SHP77 (cell line): ENCODE measurements around the gene ILRUN.
A peak's percentile ranks its signal among the peaks of the same experiment; 100 is the strongest.
"Not testable (repeated sequence)": the region's sequence is repeated elsewhere in the genome, so short reads cannot be mapped to it uniquely, and the experiment has no call there.

Experiments
- DNase-seq, 2 experiments: peaks; one replicate each; lab custom pipeline; 2025; lab: John Stamatoyannopoulos, UW

Gene ILRUN

DNA sequence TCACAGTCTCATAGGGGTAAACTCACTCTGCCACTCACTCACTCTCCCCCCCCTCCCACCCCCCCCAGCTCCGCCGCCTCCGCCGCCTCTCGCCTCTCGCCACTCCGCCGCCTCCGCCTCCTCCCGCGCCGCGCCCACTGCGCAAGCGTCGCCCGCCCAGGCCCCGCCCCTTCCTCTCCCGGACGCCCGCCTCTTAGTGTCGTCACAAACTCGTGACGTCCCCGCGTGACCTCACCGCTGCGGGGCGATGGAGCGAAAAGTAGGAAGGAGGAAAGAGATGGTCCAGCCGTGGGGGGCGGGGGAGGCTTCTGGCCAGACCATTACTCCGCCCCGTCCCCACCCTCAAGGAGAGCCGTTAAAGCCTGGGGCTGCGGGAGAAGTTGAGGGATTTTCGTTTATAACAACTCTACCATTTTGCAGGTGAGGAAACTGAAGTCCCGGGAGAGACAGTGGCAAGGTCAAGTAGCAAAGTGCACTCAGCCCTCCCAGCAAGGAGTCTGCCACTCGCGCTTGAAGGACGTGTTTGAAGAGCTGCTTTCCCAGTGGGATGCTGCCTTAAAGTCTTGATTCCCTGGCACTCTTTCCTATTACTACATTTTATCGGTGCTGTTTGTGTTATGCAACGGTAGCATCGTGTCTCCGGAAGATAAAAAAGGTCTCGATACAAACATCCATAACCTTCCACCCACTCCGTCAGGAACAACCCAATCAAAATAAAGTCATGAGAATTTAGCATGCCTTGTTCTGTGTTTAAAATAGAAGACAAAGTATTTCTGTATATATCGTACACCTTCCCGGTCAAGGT is at the start of gene ILRUN:
TSS of gene ILRUN (minus strand) at position 29 of the 805 bp plus-strand sequence. CDS start 164 bp downstream, outside the sequence.
- peak; percentile 82 to 88 for DNase-seq

DNA sequence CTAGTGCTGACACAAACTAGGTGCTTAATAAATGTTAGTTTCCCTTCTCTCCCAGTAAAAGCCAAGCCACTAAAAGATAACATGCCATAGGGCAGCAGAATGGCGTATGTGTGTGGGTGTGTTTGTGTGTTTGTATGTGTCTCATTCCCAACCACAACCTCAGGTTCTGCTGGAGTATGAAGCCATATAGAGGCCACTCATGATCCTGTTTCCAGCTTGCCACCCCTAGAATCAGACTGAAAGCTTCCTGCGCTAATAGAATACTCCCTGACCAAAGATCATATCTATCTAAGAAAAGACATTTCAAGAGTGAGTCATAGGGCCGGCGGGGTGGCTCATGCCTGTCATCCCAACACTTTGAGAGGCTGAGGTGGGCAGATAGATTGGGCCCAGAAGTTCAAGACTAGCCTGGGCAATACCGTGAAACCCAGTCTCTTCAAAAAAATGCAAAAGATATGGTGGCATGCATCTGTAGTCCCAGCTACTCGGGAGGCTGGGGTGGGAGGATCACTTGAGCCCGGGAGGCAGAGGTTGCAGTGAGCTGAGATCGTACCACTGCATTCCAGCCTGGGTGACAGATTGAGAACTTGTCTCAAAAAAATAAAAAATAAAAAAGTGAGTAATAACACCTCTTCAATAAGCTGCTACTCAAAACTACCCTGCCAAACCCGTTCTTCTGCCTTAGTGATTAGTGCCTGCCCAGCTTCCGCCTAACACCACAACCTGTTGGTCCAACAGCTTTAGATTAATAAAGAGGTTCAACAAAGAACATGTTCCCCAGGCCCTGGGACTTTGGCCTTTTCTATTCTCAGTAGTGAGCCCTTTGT is 48.9 kb upstream of the ILRUN start:
- DNase-seq, result no peak

DNA sequence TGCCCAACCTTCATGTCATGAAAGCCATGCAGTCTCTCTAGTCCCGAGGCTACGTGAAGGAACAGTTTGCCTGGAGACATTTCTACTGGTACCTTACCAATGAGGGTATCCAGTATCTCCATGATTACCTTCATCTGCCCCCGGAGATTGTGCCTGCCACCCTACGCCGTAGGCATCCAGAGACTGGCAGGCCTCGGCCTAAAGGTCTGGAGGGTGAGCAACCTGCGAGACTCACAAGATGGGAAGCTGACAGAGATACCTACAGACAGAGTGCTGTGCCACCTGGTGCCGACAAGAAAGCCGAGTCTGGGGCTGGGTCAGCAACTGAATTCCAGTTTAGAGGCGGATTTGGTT is 47.7 kb upstream of the ILRUN start:
- DNase-seq, result not testable (repeated sequence)

- no peak for DNase-seq
Measured at GRCh38 chr6:34743625-34744293, 47.2 kb upstream of the ILRUN start.

DNA sequence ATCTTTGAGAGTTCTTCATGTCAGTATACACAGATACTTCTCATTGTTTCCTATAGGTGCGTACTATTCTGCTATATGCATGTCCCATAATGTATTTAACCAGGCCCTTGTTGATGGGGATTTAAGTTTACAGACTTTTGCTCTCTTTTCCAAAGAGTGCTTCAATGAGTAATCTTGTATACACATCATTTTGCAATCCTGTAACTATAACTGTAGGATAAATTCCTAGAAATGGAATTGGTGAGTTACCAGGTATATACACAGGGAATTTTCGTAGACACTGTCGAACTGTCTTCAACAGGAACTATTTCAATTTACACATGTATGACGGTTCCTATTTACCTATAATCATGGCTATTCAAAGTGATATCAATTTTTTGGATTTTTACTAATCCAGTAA is 45.5 kb upstream of the ILRUN start:
- DNase-seq, result no peak

DNA sequence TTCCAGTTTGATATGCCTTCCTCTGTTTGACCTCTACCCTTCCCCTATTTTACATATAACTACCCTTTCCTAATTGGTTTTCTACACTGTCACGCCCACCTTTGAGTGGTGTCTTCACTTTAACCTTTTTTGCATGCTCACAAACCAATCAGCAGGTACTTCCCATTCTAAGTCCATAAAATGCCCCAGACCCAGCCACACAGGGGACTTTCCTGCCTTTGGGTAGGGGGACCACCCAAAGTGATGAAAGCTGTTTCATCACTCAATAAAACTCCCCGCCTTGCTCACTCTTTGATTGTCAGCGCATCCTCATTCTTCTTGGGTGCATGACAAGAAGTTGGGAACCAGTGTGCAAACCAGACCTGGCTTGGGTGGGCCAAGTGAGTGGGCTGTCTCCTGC is 40.3 kb upstream of the ILRUN start:
- no peak for DNase-seq

DNA sequence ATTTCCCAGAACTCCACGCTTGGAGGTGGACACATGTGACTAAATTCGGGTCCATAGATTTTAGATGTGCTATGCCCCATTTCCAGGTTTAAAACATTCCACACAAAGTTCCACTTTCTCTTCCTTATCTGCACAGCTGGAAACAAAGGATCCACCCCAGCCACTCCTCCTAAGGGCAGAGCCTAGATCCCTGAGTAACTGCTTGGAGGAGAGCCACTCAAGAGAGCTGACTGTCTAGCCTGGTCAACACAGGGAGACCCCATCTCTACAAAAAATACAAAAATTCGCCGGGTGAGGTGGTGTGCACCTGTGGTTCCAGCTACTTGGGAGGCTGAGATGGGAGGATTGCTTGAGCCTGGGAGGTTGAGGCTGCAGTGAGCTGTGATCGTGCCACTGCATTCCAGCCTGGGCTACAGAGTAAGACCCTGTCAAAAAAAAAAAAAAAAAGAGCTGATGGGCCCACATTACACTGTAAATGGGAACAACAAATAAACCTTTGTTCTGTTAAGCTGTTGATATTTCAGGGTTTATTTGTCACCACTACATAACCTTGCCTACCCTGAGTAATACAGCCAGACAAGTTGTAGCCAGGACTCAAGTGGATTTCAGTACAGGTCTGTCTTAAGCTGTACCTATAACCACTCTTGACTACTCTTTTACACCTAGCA is 35.0 kb upstream of the ILRUN start:
- DNase-seq, result no peak

- DNase-seq, result no peak
Measured at GRCh38 chr6:34729631-34730470, 33.3 kb upstream of the ILRUN start.

GRCh38 chr6:34726055-34726454 is 29.5 kb upstream of the ILRUN start:
- DNase-seq, result no peak

- no peak for DNase-seq
Measured at GRCh38 chr6:34723203-34723602, 26.6 kb upstream of the ILRUN start.

DNA sequence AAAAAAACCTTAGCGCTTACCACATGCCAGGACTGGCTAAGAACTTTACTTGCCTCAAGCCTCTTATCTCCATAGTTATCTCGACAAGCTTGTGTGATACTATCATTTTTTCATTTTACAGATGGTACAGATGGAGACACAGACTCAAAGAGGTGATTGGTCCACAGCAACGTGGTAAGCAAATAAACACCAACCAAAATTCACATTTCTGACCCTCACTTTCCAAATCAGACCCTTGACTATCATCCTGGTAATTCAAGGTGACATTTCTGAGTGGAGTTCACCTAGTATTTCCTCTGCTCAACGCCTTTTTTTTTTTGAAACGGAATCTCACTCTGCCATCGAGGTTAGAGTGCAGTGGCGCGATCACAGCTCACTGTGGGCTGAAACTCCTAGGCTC is 25.9 kb upstream of the ILRUN start:
- no peak for DNase-seq

DNA sequence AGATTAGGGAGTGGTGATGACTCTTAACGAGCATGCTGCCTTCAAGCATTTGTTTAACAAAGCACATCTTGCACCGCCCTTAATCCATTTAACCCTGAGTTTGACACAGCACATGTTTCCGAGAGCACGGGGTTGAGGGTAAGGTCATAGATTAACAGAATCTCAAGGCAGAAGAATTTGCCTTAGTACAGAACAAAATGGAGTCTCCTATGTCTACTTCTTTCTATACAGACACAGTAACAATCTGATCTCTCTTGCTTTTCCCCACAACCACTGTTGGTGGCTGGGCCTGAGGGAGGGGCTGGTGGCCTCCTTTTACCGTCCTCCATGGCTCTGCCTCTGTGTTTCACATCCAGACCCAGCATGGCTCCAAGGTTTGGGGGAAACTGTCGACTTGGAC is 23.6 kb upstream of the ILRUN start:
- DNase-seq, result not testable (repeated sequence)

DNA sequence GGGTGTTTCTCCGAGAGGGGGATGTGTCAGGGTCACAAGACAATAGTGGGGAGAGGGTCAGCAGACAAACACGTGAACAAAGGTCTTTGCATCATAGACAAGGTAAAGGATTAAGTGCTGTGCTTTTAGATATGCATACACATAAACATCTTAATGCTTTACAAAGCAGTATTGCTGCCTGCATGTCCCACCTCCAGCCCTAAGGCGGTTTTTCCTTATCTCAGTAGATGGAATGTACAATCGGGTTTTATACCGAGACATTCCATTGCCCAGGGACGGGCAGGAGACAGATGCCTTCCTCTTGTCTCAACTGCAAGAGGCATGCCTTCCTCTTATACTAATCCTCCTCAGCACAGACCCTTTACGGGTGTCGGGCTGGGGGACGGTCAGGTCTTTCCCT is 23.1 kb upstream of the ILRUN start:
- not testable (repeated sequence) for DNase-seq

GRCh38 chr6:34718976-34719375 is 22.4 kb upstream of the ILRUN start:
- no peak for DNase-seq

DNA sequence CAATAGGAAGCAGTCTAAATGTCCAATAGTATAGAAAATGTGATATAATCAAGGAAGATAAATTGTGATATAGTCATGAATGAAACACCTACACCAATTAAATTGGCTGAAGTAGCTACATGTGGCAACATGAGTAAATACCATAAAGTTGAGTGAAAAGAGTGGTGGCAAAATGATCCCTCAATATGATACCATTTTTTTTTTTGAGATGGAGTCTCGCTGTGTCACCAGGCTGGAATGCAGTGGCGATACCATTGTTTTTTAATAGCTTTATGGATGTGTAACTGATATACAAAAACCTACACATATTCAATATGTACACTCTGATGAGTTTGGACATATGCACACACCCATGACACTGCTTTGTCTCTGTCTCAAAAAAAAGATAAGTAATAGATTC is 20.9 kb upstream of the ILRUN start:
- no peak for DNase-seq

DNA sequence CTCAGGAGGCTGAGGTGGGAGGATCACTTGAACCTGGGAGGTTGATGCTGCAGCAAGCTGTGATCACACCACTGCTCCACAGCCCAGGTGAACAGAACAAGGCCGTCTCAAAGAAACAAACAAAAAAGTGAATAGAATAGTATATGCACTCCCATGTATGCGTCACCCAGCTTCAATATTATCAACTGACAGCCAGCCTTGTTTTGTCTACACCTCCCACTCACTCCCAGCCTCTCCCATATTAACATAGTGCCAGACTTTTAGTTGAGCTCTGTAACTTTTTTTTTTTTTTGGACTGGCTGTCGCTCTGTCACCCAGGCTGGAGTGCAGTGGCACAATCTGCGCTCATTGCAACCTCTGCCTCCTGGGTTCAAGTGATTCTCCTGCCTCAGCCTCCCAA is 18.1 kb upstream of the ILRUN start:
- DNase-seq, result no peak

GRCh38 chr6:34712881-34713280 is 16.3 kb upstream of the ILRUN start:
- not testable (repeated sequence) for DNase-seq

DNA sequence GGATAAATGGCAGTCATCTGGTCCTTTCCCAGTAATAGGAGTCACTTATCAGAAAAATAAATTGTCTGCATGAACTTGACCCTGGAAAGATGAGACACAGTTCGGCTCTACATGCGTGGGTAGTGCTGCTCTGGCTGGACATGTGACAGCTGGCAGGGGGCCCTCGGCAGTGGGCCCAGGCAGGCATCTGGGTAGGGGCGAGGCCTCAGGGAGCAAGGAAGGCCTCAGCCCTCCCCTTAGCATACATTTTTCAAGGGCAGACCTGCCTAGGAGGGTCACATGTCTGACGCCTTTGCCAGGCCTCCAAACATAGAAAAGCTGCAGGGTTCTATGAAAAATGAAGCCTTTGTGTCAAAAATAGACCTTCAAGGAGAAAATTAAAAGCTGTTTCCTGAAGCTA is 12.8 kb upstream of the ILRUN start:
- peak in 1 of 2 experiments; percentile 8 for DNase-seq

- no peak for DNase-seq
Measured at GRCh38 chr6:34705241-34705640, 8.7 kb upstream of the ILRUN start.

GRCh38 chr6:34701199-34701598 is 4.6 kb upstream of the ILRUN start:
- DNase-seq, result no peak

DNA sequence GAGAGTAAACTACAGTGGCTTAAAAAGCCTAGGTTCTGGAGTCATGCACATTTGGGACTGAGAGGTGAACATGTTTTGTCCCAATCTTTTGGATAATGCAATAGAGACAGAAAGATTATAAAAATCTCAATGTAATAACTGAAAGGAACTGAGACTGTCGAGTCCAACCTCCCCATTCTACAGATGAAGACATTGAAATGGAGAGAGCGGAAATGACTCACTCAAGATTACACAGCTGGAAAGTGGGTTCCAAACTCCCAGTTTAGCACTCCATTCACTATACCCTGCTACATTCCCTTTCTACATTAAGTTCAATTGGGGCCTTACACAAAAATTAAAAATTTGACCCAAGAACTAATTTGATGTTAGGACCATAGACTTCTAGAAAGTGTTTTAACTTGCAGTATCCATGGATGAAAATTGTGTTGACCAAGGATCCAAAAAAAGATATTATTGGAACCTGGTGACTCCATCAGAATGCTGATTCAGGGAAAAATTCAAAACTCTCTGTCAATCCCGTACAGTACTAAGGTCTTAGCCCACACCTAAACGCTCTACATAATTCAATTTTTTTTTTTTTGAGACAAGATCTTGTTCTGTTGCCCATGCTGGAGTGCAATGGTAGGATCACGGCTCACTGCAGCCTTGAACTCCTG is 1.5 kb upstream of the ILRUN start:
- no peak for DNase-seq
